ENCODE results near the gene MAP3K20. TPM values are rescaled to one million over a fixed set of nuclear protein-coding genes. Genes with fewer than 3 reads are reported as not detected.

MAP3K20 gene
- total and polyA plus RNA-seq, 2 of the 8 experiments (the other 6 are each of a cell fraction or from before 2014, with no cell fraction given) = 3.1 to 11.1 TPM

GRCh38 chr2:173026479-173026878 is 49.2 kb upstream of the MAP3K20 start:
- 75% methylated on average over 1 of the region's 1 CpG; no CpG with 5 or more reads in 1 of the 2 experiments for WGBS, 2 experiments (ENCODE audit: extremely low coverage in 1 of 2, insufficient coverage in 1 of 2, insufficient read length in 1 of 2, insufficient replicate concordance in 2 of 2, low coverage in 1 of 2, low lambda C conversion rate in 2 of 2, missing lambda C conversion rate in 1 of 2)
- Histone ChIP-seq H3K4me3 (ENCODE audit: extremely low read depth in 1 of 4, insufficient read depth in 2 of 4, low read depth in 3 of 4, low read length in 4 of 4) (no peak overlapping the region), H3K14ac (ENCODE audit: insufficient read length) (no peak overlapping the region), H3K27me3 (replicated peaks in 1 of 4; ENCODE audit: control insufficient read depth in 3 of 4, extremely low read depth in 1 of 4, insufficient read depth in 3 of 4, low read length in 3 of 4) (no peaks in the 10 kb centered on the region), H3K36me3 (ENCODE audit: control insufficient read depth in 2 of 4, insufficient read depth in 4 of 4, low read length in 3 of 4) (no peaks in the 10 kb centered on the region), H3K56ac (replicated peaks; ENCODE audit: insufficient read length, low read depth, low read length) (no peak overlapping the region), H3K4me1 (replicated peaks in 1 of 4; ENCODE audit: control insufficient read depth in 3 of 4, insufficient read depth in 4 of 4, low read length in 3 of 4) (peaks cover 0 to 3% (median 0%) of the 10 kb centered on the region in 4 experiments; a peak in 1 of 7 replicates), H2BK120ac (replicated peaks; ENCODE audit: low read depth, low read length) (no peak overlapping the region), H3K4me2 (ENCODE audit: insufficient read depth in 1 of 2, low read depth in 2 of 2, low read length in 2 of 2) (no peak overlapping the region), H2AFZ (ENCODE audit: low read length) (no peak overlapping the region), H3K79me1 (ENCODE audit: low read depth, low read length) (no peaks in the 10 kb centered on the region), H3K79me2 (ENCODE audit: control insufficient read depth in 1 of 2, insufficient read depth in 2 of 2, low read length in 2 of 2) (no peaks in the 10 kb centered on the region), H4K91ac (replicated peaks; ENCODE audit: insufficient read length, low read length) (no peak overlapping the region), H2BK20ac (ENCODE audit: low read length) (no peak overlapping the region), H4K5ac (ENCODE audit: insufficient read length, low read depth, low read length) (no peak overlapping the region), H3K9ac (replicated peaks in 1 of 4; ENCODE audit: extremely low read depth in 1 of 4, low read depth in 3 of 4, low read length in 3 of 4) (no peak overlapping the region), H2BK15ac (ENCODE audit: low read length) (no peak overlapping the region), H2BK12ac (ENCODE audit: low read depth, low read length) (no peak overlapping the region), H3K27ac (ENCODE audit: low read depth, low read length) (no peak overlapping the region), H3K18ac (ENCODE audit: extremely low read depth, low read length) (no peak overlapping the region), H2AK5ac (ENCODE audit: low read depth, low read length) (no peak overlapping the region), H2BK5ac (ENCODE audit: low read depth, low read length) (no peak overlapping the region), H4K8ac (ENCODE audit: extremely low read depth, insufficient read depth, low read length) (no peak overlapping the region), H4K20me1 (replicated peaks in 1 of 2; ENCODE audit: control insufficient read depth in 1 of 2, insufficient read depth in 2 of 2, low read length in 2 of 2) (no peaks in the 10 kb centered on the region), H3K9me3 (ENCODE audit: insufficient read depth in 2 of 2, low read depth in 1 of 2, low read length in 1 of 2) (no peaks in the 10 kb centered on the region), H3K23me2 (ENCODE audit: low read depth, low read length) (no peaks in the 10 kb centered on the region), H3K23ac (ENCODE audit: insufficient read length) (no peak overlapping the region), H3K4ac (replicated peaks; ENCODE audit: insufficient read length, low read depth, low read length) (no peak overlapping the region)
- POLR2A ChIA-PET (ENCODE audit: partially characterized antibody) = no interaction called here
- DNase-seq (ENCODE audit: low read depth in 1 of 2, low spot score in 2 of 2) (no peak), FAIRE-seq (no peak)
- CTCF ChIA-PET (ENCODE audit: partially characterized antibody) = interaction anchor here (0.5 to 11.7 kb wide), 28 partner anchors 8 to 1318 kb away, joined by 3 to 227 read pairs (median 5); partner anchors contain the start of gene MAP3K20
- no peak for TF ChIP-seq MAX (IDR thresholded peaks at IDR 0.05)
- TF ChIP-seq POU5F1 (IDR thresholded peaks at IDR 0.05; ENCODE audit: low read depth, low read length) = no peak
- TF ChIP-seq TEAD4 (IDR thresholded peaks at IDR 0.05; ENCODE audit: low read depth, low read length) = no peak
- no peak for TF ChIP-seq EP300 (IDR thresholded peaks at IDR 0.05; ENCODE audit: borderline replicate concordance in 1 of 2, low read depth in 2 of 2, low read length in 2 of 2)
- TF ChIP-seq RXRA (IDR thresholded peaks at IDR 0.05; ENCODE audit: insufficient read depth, low read depth, low read length) = no peak
- no peak for TF ChIP-seq NRF1 (IDR thresholded peaks at IDR 0.05; ENCODE audit: low read depth, low read length)
- no peak for TF ChIP-seq EZH2 (IDR thresholded peaks at IDR 0.05; ENCODE audit: low read depth, low read length, severe bottlenecking)
- no peak for TF ChIP-seq JUND (IDR thresholded peaks at IDR 0.05; ENCODE audit: low read length)

Measured in H1 (cell line).